Parathyroid adenoma (tissue), 2 donors: ENCODE measurements around the gene CEMIP.

ENCODE experiments used
- H2AFZ ChIP-seq: fragments of 300-600 bp; sonication (generic); one replicate; pipeline ENCODE4 v1.7.0; 2017; ENCODE audit warnings: antibody characterized with exemption, mild to moderate bottlenecking
- H3K27ac ChIP-seq: fragments of 300-600 bp; sonication (generic); one replicate; pipeline ENCODE4 v1.7.0; 2017
- H3K27me3 ChIP-seq: fragments of 300-600 bp; sonication (generic); one replicate; pipeline ENCODE4 v1.7.0; 2017; ENCODE audit warnings: low read length; ENCODE audit not compliant: control insufficient read depth, insufficient read depth
- H3K36me3 ChIP-seq: fragments of 300-600 bp; sonication (generic); one replicate; pipeline ENCODE4 v1.7.0; 2017; ENCODE audit warnings: low read length; ENCODE audit not compliant: control insufficient read depth, insufficient read depth
- H3K4me1 ChIP-seq: fragments of 300-600 bp; sonication (generic); one replicate; pipeline ENCODE4 v1.7.0; 2017; ENCODE audit warnings: control low read depth
- H3K4me2 ChIP-seq: fragments of 300-600 bp; sonication (generic); one replicate; pipeline ENCODE4 v1.7.0; 2017; ENCODE audit warnings: low read length
- H3K4me3 ChIP-seq: fragments of 300-600 bp; sonication (generic); one replicate; pipeline ENCODE4 v1.7.0; 2017; ENCODE audit warnings: low read depth, low read length
- H3K79me2 ChIP-seq: fragments of 300-600 bp; sonication (generic); one replicate; pipeline ENCODE4 v1.7.0; 2017; ENCODE audit warnings: control low read depth
- H3K9ac ChIP-seq: fragments of 300-600 bp; sonication (generic); one replicate; pipeline ENCODE4 v1.7.0; 2017; ENCODE audit warnings: mild to moderate bottlenecking
- H3K9me3 ChIP-seq: fragments of 300-600 bp; sonication (generic); one replicate; pipeline ENCODE4 v1.7.0; 2017; ENCODE audit warnings: low read length; ENCODE audit not compliant: control insufficient read depth
- CTCF ChIP-seq: fragments of 300-600 bp; sonication (generic); IDR thresholded peaks from one replicate; pipeline ENCODE4 v1.7.0; 2017; ENCODE audit warnings: antibody characterized with exemption, mild to moderate bottlenecking
- donor health status: primary hyperparathyroidism.

CEMIP gene

GRCh38 chr15:80885016-80885579 is 105.9 kb downstream of the CEMIP start:
- Histone ChIP-seq H3K4me2 (no peak overlapping the region), H3K4me3 (no peak overlapping the region), H3K9ac (no peak overlapping the region), H2AFZ (no peak overlapping the region), H3K9me3 (no peaks in the 10 kb centered on the region), H3K27ac (no peak overlapping the region), H3K79me2 (no peaks in the 10 kb centered on the region), H3K27me3 (no peaks in the 10 kb centered on the region), H3K36me3 (no peaks in the 10 kb centered on the region), H3K4me1 (no peaks in the 10 kb centered on the region)
- no peak for TF ChIP-seq CTCF

DNA sequence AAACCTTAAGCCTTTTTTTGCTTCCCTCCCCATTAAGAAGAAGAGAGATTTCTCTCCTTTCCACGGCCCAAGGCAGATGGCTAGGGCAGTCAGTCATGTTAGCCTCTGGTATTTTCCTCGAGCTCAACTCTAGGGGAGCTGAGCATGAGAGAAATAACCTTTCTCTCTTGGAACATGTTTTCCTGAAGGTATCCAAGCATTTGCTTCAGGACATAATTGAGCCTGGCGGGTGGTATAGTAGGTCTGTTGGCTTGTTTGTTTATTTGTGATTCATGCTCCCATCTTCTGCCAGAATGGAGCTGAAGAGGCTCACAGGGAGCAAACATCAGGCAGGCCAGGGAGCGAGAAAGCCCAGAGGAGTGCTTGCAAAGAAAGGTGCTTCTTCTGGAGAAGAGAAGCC is 108.0 kb downstream of the CEMIP start:
- Histone ChIP-seq H3K4me2 (no peak overlapping the region), H3K9ac (no peak overlapping the region), H3K79me2 (no peaks in the 10 kb centered on the region), H2AFZ (no peak overlapping the region), H3K4me3 (no peak overlapping the region), H3K27ac (no peak overlapping the region), H3K27me3 (no peaks in the 10 kb centered on the region), H3K9me3 (no peaks in the 10 kb centered on the region), H3K4me1 (no peaks in the 10 kb centered on the region), H3K36me3 (no peaks in the 10 kb centered on the region)
- TF ChIP-seq CTCF = no peak

DNA sequence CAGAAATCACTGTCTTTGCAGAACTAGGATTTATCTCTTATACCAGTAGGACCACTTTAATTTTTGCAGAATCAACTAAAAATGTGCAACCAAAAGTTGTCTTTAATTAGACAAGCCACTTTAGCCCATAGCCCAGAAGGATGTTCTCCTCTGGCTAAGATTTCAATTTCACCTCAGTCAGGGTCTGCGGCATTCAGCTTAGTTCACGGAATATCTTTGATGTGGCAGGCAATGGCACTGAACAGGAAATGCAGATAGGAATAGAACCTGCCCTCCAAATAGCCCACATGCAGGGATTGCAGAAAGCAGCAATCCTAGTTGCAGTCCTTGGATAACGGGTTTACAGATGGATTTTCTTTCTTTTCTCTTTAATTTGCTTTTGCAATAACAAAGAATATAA is 109.7 kb downstream of the CEMIP start:
- Histone ChIP-seq H3K9me3 (no peaks in the 10 kb centered on the region), H3K79me2 (no peaks in the 10 kb centered on the region), H3K36me3 (no peaks in the 10 kb centered on the region), H3K4me1 (no peaks in the 10 kb centered on the region), H2AFZ (no peak overlapping the region), H3K9ac (no peak overlapping the region), H3K27ac (no peak overlapping the region), H3K4me2 (no peak overlapping the region), H3K4me3 (no peak overlapping the region), H3K27me3 (no peaks in the 10 kb centered on the region)
- TF ChIP-seq CTCF = no peak

- Histone ChIP-seq H2AFZ (no peak overlapping the region), H3K4me2 (no peak overlapping the region), H3K4me1 (no peaks in the 10 kb centered on the region), H3K9me3 (no peaks in the 10 kb centered on the region), H3K9ac (no peak overlapping the region), H3K79me2 (no peaks in the 10 kb centered on the region), H3K27me3 (no peaks in the 10 kb centered on the region), H3K36me3 (no peaks in the 10 kb centered on the region), H3K27ac (no peak overlapping the region), H3K4me3 (no peak overlapping the region)
- no peak for TF ChIP-seq CTCF
These were observed 111.3 kb downstream of the CEMIP start for GRCh38 chr15:80890341-80891005.

- Histone ChIP-seq H3K4me2 (no peak overlapping the region), H3K9me3 (no peaks in the 10 kb centered on the region), H3K4me1 (no peaks in the 10 kb centered on the region), H3K9ac (no peak overlapping the region), H3K36me3 (no peaks in the 10 kb centered on the region), H2AFZ (no peak overlapping the region), H3K79me2 (no peaks in the 10 kb centered on the region), H3K27ac (no peak overlapping the region), H3K4me3 (no peak overlapping the region), H3K27me3 (no peaks in the 10 kb centered on the region)
- no peak for TF ChIP-seq CTCF
These were observed 111.8 kb downstream of the CEMIP start for GRCh38 chr15:80891006-80891405.
